Heart right ventricle (tissue), 16 donors: ENCODE results near the gene PTRH2. TPM values are rescaled to one million over a fixed set of nuclear protein-coding genes. Genes with fewer than 3 reads are reported as not detected.
"Not testable (repeated sequence)": the region's sequence is repeated elsewhere in the genome, so short reads cannot be mapped to it uniquely, and the experiment has no call there.

Source experiments
- ATAC-seq, 8 donors: fragments of 200-7000 bp; cut with Tn5 transposase; one replicate each; pipeline ENCODE4 v1.9.1; 2020; ENCODE audit warnings: mild to moderate bottlenecking in 8 of 8, moderate library complexity in 8 of 8, moderate number of reproducible peaks in 1 of 8
- DNase-seq, 2 donors: peaks; one replicate each; pipeline ENCODE4 v3.0.0-alpha.2; 2020
- H3K27ac ChIP-seq, 10 donors: fragments of 200-600 bp; sonication (generic) in 2 of 10; one replicate each; pipeline versions ENCODE4 v1.5.0 to v1.8.0; 2020 to 2022; ENCODE audit warnings: mild to moderate bottlenecking in 3 of 10
- H3K27me3 ChIP-seq, 7 donors: fragments of 200-600 bp; one replicate each; pipeline ENCODE4 v1.8.0; 2021 to 2022; ENCODE audit warnings: mild to moderate bottlenecking in 2 of 7
- H3K36me3 ChIP-seq, 9 donors: fragments of 200-600 bp; sonication (generic) in 1 of 9; one replicate each; pipeline versions ENCODE4 v1.5.0 to v1.8.0; 2020 to 2022; ENCODE audit warnings: mild to moderate bottlenecking in 2 of 9
- H3K4me1 ChIP-seq, 9 donors: fragments of 200-600 bp; sonication (generic) in 1 of 9; one replicate each; pipeline versions ENCODE4 v1.5.0 to v1.8.0; 2020 to 2022; ENCODE audit warnings: mild to moderate bottlenecking in 4 of 9
- H3K4me3 ChIP-seq, 10 donors: fragments of 200-600 bp; sonication (generic) in 2 of 10; one replicate each; pipeline versions ENCODE4 v1.5.0 to v1.8.0; 2020 to 2022; ENCODE audit warnings: mild to moderate bottlenecking in 7 of 10, moderate library complexity in 2 of 10
- H3K9me3 ChIP-seq, 11 donors: fragments of 200-600 bp in 10 of 11; sonication (generic) in 2 of 11; one replicate each; pipeline versions ENCODE4 v1.5.0 to v1.8.0; 2013 to 2022; ENCODE audit warnings: mild to moderate bottlenecking in 2 of 11, control low read depth in 1 of 11, moderate library complexity in 1 of 11
- WGBS, 2 donors: extraction: QIAGEN DNeasy Blood & Tissue Kit; methylation state at CpG; one replicate each; pipeline ENCODE4 v1.1.7; 2013; ENCODE audit warnings: inconsistent platforms in 1 of 2; 5-methylcytosine and 5-hydroxymethylcytosine counted together
- intact Hi-C, 10 donors: fragments of 100-400 bp; cut with DNase I; formaldehyde crosslinking; loops; one replicate each; pipeline versions ENCODE4 v1.11.1 to v1.14.2; 2022
- long read RNA-seq, 3 donors: library from polyadenylated mRNA; unstranded; transcript quantifications; one replicate each; pipeline ENCODE4 v2.0.0, GENCODE V29; 2020 to 2021
- polyA plus RNA-seq, 2 donors: library from polyadenylated mRNA; stranded (reverse); fragments of 200-250 nt; gene quantifications; one replicate each; pipeline ENCODE4 v1.2.3, GENCODE V29; 2013
- total RNA-seq, 10 donors: library from RNA; stranded (reverse); fragmentation: NEBNext Ultra II Directional in 3 of 10; extraction: Animal tissue kit (Norgen Biotek cat#: 25700) in 3 of 10; gene quantifications; one replicate each; pipeline versions ENCODE4 v1.2.1 to v1.2.4, GENCODE V29; 2021 to 2023
- TF ChIP-seq, protein P1 (sequence below), 9 donors: fragments of 200-600 bp; sonication (generic) in 2 of 9; IDR thresholded peaks; one replicate each; pipeline versions ENCODE4 v1.5.0 to v1.8.0; 2021 to 2022; ENCODE audit warnings: antibody characterized with exemption in 9 of 9, mild to moderate bottlenecking in 5 of 9, moderate library complexity in 1 of 9
- donor health status: Arrhythmogenic right ventricular cardiomyopathy.
- donor health status: ischemic (EF 13 %, LVEDD 7.1; RV severe dilation, severe dysfunction).
- donor health status: healthy with polysubstance abuse.
- donor health status: DM: no; HTN: yes; CAD: no.
- donor health status: DM: no; HTN: no; CAD: no.
- donor health status: ischemic (EF 25% LVEDD 6.9; RV normal size, moderate dysfunction).
- donor health status: ischemic (EF 25% LVEDD 5.7; RV mildly dilated, moderate dysfunction).
- donor health status: healthy.
- donor health status: DM: yes; HTN: yes; CAD: no.
- donor health status: Ischemic cardiomyopathy.
- donor health status: ischemic (EF 35%, LVEDD 5.7; RV mildly dilated, moderate dysfunction).
- donor health status: nonischemic (EF 11% LVEDD 7.7; RV severe dilation, severe dysfunction).
- donor health status: DM: yes; HTN: yes; CAD: no.
- donor health status: PGD.
- donor health status: ischemic (EF 29% LVEDD 5.4; RV normal size, mild dysfunction).
- donor health status: nonischemic (EF 23%, LVEDD 6.1; RV moderate dilation, normal function).

The PTRH2 gene
- 10 to 100 TPM in 3 of 10 donors, 1 to 10 TPM in 7; 7.5 to 13.8 (median 9.1) TPM for total RNA-seq
- 10 to 100 TPM; 21.7 to 23.6 TPM for polyA plus RNA-seq
- long read RNA-seq, donor 1, transcript PTRH2-201 (2 exons, 901 nt), result major isoform, 6 of 7 reads
- long read RNA-seq, donor 1, partial matches to known transcripts, result 1 of 7 reads
- long read RNA-seq, donor 1, other reads (novel, unspliced or antisense), result 0 of 7 reads
- long read RNA-seq, donor 2, full-length matches to known transcripts, result 13 of 18 reads
- long read RNA-seq, donor 2, partial matches to known transcripts, result 0 of 18 reads
- long read RNA-seq, donor 2, other reads (novel, unspliced or antisense), result 5 of 18 reads
- long read RNA-seq, donor 3, partial matches to known transcripts, result 0 of 13 reads
- long read RNA-seq, donor 3, other reads (novel, unspliced or antisense), result 10 of 13 reads

DNA sequence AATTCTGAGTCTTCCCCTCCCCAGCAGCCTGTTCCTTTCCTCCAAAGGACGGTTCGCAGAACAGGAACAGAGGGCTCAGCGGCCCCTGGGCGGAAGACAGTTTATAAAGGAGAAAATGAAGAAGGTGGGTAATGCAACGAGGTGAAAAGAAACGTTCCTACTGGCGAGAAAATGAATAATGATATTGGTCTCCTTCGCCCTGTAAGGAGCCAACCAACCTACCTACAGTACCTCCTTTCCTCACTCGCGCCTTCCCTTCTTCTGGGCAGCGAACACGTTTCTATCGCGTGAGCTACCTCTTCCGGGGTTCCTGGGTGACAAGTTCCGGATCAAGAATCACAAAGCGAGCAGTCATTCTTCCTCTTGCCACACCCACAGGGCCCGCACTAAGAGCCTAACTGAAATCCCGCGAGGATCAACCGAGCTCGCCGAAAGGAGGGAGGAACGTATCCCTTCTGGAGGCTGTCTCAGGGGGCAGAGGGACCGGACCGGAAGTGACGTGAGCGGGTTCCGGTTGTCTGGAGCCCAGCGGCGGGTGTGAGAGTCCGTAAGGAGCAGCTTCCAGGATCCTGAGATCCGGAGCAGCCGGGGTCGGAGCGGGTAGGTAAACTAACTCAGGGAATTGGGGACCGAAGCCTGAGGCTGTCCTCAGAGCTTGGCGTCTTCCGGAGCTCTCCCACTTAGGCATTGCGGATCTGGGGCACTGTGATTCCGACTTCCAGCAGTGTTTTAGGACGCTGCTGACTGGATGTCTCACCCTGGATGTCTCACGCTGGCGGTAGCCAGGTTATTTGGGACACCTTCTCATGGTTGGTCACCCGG is at the start of gene PTRH2, which contains the start of gene VMP1:
Gene PTRH2, minus strand, starts transcription at position 282 of the 822 bp plus-strand sequence. CDS start 9,452 bp downstream, outside the sequence.
Gene VMP1, plus strand, starts transcription at position 506 of the 822 bp plus-strand sequence. CDS start 23,793 bp downstream, outside the sequence.
- H3K27me3 ChIP-seq, result no peaks in the 10 kb centered on the region
- DNase-seq (peak; percentile 96 to 99), ATAC-seq (peak; percentile 99 to 100 (median 99))
- H3K27ac ChIP-seq, result peak within 1 kb of the TSS; percentile 64 to 92 (median 90)
- WGBS, 2 donors, result 0 to 1% methylated on average over 45 of the region's 45 CpGs
- peaks cover 0 to 19% (median 0%) of the 10 kb centered on the region in 9 donors for H3K36me3 ChIP-seq
- intact Hi-C loops, result loop anchor here in 1 of 10 donors (5.0 kb wide), 1 partner anchor 85 kb away; no protein-coding TSS in a partner anchor
- H3K9me3 ChIP-seq, result no peaks in the 10 kb centered on the region
- peaks cover 11 to 54% (median 43%) of the 10 kb centered on the region in 9 donors for H3K4me1 ChIP-seq
- H3K4me3 ChIP-seq, result peak within 1 kb of the TSS; percentile 67 to 95 (median 72)
- TF ChIP-seq, protein P1, sequence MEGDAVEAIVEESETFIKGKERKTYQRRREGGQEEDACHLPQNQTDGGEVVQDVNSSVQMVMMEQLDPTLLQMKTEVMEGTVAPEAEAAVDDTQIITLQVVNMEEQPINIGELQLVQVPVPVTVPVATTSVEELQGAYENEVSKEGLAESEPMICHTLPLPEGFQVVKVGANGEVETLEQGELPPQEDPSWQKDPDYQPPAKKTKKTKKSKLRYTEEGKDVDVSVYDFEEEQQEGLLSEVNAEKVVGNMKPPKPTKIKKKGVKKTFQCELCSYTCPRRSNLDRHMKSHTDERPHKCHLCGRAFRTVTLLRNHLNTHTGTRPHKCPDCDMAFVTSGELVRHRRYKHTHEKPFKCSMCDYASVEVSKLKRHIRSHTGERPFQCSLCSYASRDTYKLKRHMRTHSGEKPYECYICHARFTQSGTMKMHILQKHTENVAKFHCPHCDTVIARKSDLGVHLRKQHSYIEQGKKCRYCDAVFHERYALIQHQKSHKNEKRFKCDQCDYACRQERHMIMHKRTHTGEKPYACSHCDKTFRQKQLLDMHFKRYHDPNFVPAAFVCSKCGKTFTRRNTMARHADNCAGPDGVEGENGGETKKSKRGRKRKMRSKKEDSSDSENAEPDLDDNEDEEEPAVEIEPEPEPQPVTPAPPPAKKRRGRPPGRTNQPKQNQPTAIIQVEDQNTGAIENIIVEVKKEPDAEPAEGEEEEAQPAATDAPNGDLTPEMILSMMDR (IDR thresholded peaks at IDR 0.05), result no peak

DNA sequence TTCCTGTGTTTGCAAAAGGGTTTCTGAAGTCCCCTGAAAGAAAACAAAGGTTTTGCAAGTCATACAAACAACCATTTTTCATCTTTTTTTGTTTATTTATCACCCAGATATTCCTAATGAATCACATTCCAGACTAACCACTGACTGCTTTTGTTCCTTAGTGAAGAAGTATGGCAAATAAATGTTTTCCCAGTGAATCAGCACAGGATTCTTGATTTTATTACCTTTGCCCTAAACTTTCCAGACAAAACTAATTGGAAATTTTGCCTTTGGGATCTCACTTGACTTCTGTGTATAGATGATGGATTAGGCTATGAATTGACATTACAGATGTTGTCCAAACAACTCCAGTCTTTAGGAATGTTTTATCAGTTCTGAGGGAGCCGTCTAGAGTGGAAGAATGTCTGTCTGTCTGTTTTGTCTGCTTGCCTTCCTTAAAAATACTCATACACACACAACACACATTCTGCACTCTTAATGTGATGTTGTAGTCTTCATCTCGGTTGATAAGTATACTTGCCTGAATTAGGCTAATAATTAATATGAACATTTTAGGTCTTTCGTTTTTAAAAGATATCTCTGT is 49.1 kb upstream of the PTRH2 start:
- TF ChIP-seq, protein P1 (IDR thresholded peaks at IDR 0.05), result no peak
- Histone ChIP-seq H3K27ac (peak overlapping the region in 6 of 10 donors; percentile 2 to 90 (median 16)), H3K4me1 (peaks cover 0 to 66% (median 0%) of the 10 kb centered on the region in 9 donors), H3K4me3 (no peak overlapping the region), H3K9me3 (peaks cover 0 to 8% (median 0%) of the 10 kb centered on the region in 11 donors), H3K36me3 (peaks cover 0 to 47% (median 4%) of the 10 kb centered on the region in 9 donors), H3K27me3 (no peaks in the 10 kb centered on the region)
- DNase-seq, result no peak
- intact Hi-C loops, result loop anchor here in 3 of 10 donors (5.0 to 10.0 kb wide), 3 partner anchors 91 to 288 kb away; no protein-coding TSS in a partner anchor
- WGBS, 2 donors, result 38 to 47% methylated on average over 3 of the region's 3 CpGs
- no peak for ATAC-seq

DNA sequence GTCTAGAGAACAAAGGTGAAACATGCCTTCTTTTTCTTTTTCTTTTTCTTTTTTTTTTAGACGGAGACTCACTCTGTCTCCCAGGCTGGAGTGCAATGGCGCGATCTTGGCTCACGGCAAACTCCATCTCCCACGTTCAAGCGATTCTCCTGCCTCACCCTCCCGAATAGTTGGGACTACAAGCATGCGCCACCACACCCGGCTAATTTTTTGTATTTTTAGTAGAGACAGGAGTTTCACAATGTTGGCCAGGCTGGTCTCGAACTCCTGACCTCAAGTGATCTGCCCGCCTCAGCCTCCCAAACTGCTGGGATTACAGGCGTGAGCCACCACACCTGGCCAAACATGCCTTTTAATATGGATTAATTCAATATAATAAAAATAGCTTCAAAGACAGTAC is 47.8 kb upstream of the PTRH2 start:
- not testable (repeated sequence) for H3K9me3 ChIP-seq, H3K27me3 ChIP-seq, DNase-seq, H3K4me3 ChIP-seq, ATAC-seq
- H3K36me3 ChIP-seq, result peaks cover 0 to 38% (median 4%) of the 10 kb centered on the region in 9 donors
- intact Hi-C loops, result loop anchor here in 3 of 10 donors (5.0 to 10.0 kb wide), 3 partner anchors 92 to 290 kb away; no protein-coding TSS in a partner anchor
- peak overlapping the region in 2 of 10 donors; percentile 39 to 90 for H3K27ac ChIP-seq
- peaks cover 0 to 60% (median 0%) of the 10 kb centered on the region in 9 donors for H3K4me1 ChIP-seq
- 95 to 97% methylated on average over 12 of the region's 12 CpGs for WGBS, 2 donors

DNA sequence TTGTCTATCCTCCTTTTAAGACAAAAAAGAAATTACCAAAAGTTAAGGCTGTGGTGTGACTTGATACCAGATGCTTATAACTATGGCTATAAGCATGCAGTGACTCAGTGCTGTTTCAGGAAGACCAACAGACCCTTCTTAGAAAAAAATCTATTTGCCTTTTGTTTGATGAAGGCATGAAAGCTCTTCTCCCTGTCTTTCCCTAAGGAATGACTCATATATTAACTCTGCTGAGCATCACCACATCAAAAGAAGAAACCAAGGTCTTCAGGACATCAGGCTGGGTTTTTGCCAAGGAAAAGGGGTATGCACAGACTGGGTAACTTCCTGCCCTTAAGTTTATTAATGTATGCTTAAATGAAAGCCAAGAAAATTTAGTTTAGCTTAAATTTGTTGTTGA is 47.3 kb upstream of the PTRH2 start:
- Histone ChIP-seq H3K27me3 (no peaks in the 10 kb centered on the region), H3K36me3 (peaks cover 0 to 38% (median 4%) of the 10 kb centered on the region in 9 donors), H3K4me3 (peak overlapping the region in 1 of 10 donors; percentile 29), H3K9me3 (peaks cover 0 to 8% (median 0%) of the 10 kb centered on the region in 11 donors), H3K27ac (peak overlapping the region in 1 of 10 donors; percentile 90), H3K4me1 (peaks cover 0 to 56% (median 0%) of the 10 kb centered on the region in 9 donors)
- TF ChIP-seq, protein P1 (IDR thresholded peaks at IDR 0.05), result no peak
- intact Hi-C loops, result loop anchor here in 5 of 10 donors (5.0 to 10.0 kb wide), 4 partner anchors 83 to 290 kb away; no protein-coding TSS in a partner anchor
- ATAC-seq (no peak), DNase-seq (no peak)
